CD14-positive monocyte (primary cell): ENCODE results near the gene NEK4. TPM values are rescaled to one million over a fixed set of nuclear protein-coding genes. Genes with fewer than 3 reads are reported as not detected.

Experiments used
- DNase-seq, 3 donors: peaks; one replicate each; pipeline ENCODE4 v3.0.0-alpha.2; 2011 to 2022
- H2AFZ ChIP-seq: 2 replicates; pipeline ENCODE4 v1.6.0; 2012; ENCODE audit warnings: mild to moderate bottlenecking, low read depth, low read length, inconsistent platforms; ENCODE audit not compliant: insufficient read depth, poor library complexity, severe bottlenecking
- H3K27ac ChIP-seq, 2 donors: 1 replicate in 1 of 2; 2 replicates in 1 of 2; pipeline ENCODE4 v1.5.1; 2012 to 2013; ENCODE audit warnings: low read length in 2 of 2, control low read depth in 1 of 2, inconsistent platforms in 1 of 2, low read depth in 1 of 2, mild to moderate bottlenecking in 1 of 2
- H3K27me3 ChIP-seq, 2 donors: one replicate each; pipeline versions ENCODE4 v1.6.0 to v1.6.1; 2011 to 2013; ENCODE audit warnings: low read length in 2 of 2; ENCODE audit not compliant: control insufficient read depth in 2 of 2, insufficient read depth in 2 of 2
- H3K36me3 ChIP-seq, 2 donors: replicated peaks in 1 of 2; 1 replicate in 1 of 2; 2 replicates in 1 of 2; pipeline versions ENCODE4 v1.5.1 to v1.6.1; 2012 to 2013; ENCODE audit warnings: low read length in 2 of 2, control low read depth in 1 of 2, inconsistent platforms in 1 of 2, mild to moderate bottlenecking in 1 of 2; ENCODE audit not compliant: insufficient read depth in 2 of 2, control insufficient read depth in 1 of 2
- H3K4me1 ChIP-seq, 2 donors: 1 replicate in 1 of 2; 2 replicates in 1 of 2; pipeline versions ENCODE4 v1.5.1 to v1.6.1; 2012 to 2013; ENCODE audit warnings: low read length in 2 of 2, control low read depth in 1 of 2, inconsistent platforms in 1 of 2, mild to moderate bottlenecking in 1 of 2, moderate library complexity in 1 of 2; ENCODE audit not compliant: insufficient read depth in 2 of 2, control insufficient read depth in 1 of 2
- H3K4me2 ChIP-seq: replicated peaks from 2 replicates; pipeline ENCODE3; 2012; ENCODE audit warnings: low read length, moderate library complexity, mild to moderate bottlenecking; ENCODE audit not compliant: poor library complexity, severe bottlenecking; ENCODE audit errors: extremely low read depth
- H3K4me3 ChIP-seq, 3 experiments: fragments of 200-600 bp in 1 of 3; sonication (generic) in 1 of 3; replicated peaks in 1 of 3; 1 replicate in 2 of 3; 2 replicates in 1 of 3; pipeline ENCODE4 v1.5.1; 2011 to 2013; ENCODE audit warnings: low read length in 3 of 3, mild to moderate bottlenecking in 3 of 3, control low read depth in 2 of 3, low read depth in 2 of 3, inconsistent platforms in 1 of 3, moderate library complexity in 1 of 3
- H3K79me2 ChIP-seq: 2 replicates; pipeline ENCODE4 v1.6.0; 2012; ENCODE audit warnings: mild to moderate bottlenecking, control low read depth, inconsistent platforms, low read length, moderate library complexity; ENCODE audit not compliant: insufficient read depth
- H3K9ac ChIP-seq: 2 replicates; pipeline ENCODE4 v1.6.0; 2017; ENCODE audit warnings: low read length, mild to moderate bottlenecking; ENCODE audit not compliant: insufficient read depth, poor library complexity, severe bottlenecking
- H3K9me3 ChIP-seq, 2 donors: replicated peaks in 1 of 2; 1 replicate in 1 of 2; 2 replicates in 1 of 2; pipeline versions ENCODE4 v1.5.1 to v1.6.1; 2012 to 2013; ENCODE audit warnings: low read length in 2 of 2, control low read depth in 1 of 2; ENCODE audit not compliant: control insufficient read depth in 1 of 2, insufficient read depth in 1 of 2
- H4K20me1 ChIP-seq: 2 replicates; pipeline ENCODE4 v1.6.0; 2012; ENCODE audit warnings: mild to moderate bottlenecking, low read length, control low read depth, moderate library complexity; ENCODE audit not compliant: insufficient read depth
- H3K27ac Mint-ChIP-seq, 7 donors: one replicate each; pipeline ENCODE4 v1.8.0; 2020; ENCODE audit warnings: mild to moderate bottlenecking in 7 of 7, mixed read lengths in 7 of 7, moderate library complexity in 6 of 7, inconsistent platforms in 2 of 7
- H3K27me3 Mint-ChIP-seq, 3 donors: one replicate each; pipeline ENCODE4 v1.8.0; 2021 to 2022; ENCODE audit warnings: low read depth in 3 of 3, mild to moderate bottlenecking in 3 of 3, mixed read lengths in 3 of 3, moderate library complexity in 3 of 3, inconsistent platforms in 1 of 3
- H3K36me3 Mint-ChIP-seq, 2 donors: one replicate each; pipeline ENCODE4 v1.8.0; 2020; ENCODE audit warnings: mixed read lengths in 2 of 2, inconsistent platforms in 1 of 2, mild to moderate bottlenecking in 1 of 2
- H3K4me1 Mint-ChIP-seq: one replicate; pipeline ENCODE4 v1.8.0; 2020; ENCODE audit warnings: mild to moderate bottlenecking, mixed read lengths
- H3K4me3 Mint-ChIP-seq, 2 donors: one replicate each; pipeline ENCODE4 v1.8.0; 2020; ENCODE audit warnings: mild to moderate bottlenecking in 2 of 2, mixed read lengths in 2 of 2, moderate library complexity in 1 of 2
- H3K9me3 Mint-ChIP-seq, 7 donors: one replicate each; pipeline ENCODE4 v1.8.0; 2020 to 2022; ENCODE audit warnings: mixed read lengths in 7 of 7, mild to moderate bottlenecking in 6 of 7, moderate library complexity in 6 of 7, inconsistent platforms in 2 of 7
- CTCF ChIP-seq: fragments of 200-600 bp; IDR thresholded peaks from one replicate; pipeline ENCODE4 v1.8.0; 2022; ENCODE audit warnings: antibody characterized with exemption, mild to moderate bottlenecking
- WGBS: methylation state at CpG from one replicate; pipeline ENCODE4 v1.1.5; 2013; ENCODE audit warnings: missing lambda C conversion rate; ENCODE audit not compliant: insufficient coverage; 5-methylcytosine and 5-hydroxymethylcytosine counted together
- intact Hi-C, 2 donors: fragments of 100-400 bp; cut with micrococcal nuclease; formaldehyde crosslinking; loops; one replicate each; pipeline versions ENCODE4 v1.15.0 to v1.15.1; 2023
- polyA plus RNA-seq, 3 donors: library from polyadenylated mRNA; depleted of rRNA in 1 of 3; unstranded in 2 of 3; stranded (reverse) in 1 of 3; fragments of 300-500 nt in 2 of 3; fragments of >200 nt in 1 of 3; fragmentation: Illumina TruSeq in 2 of 3; gene quantifications; 1 replicate in 2 of 3; 2 replicates in 1 of 3; pipeline ENCODE4 v1.2.3, GENCODE V29; 2012 to 2021

The NEK4 gene
- polyA plus RNA-seq, 3 donors = 13.7 to 17.5 (median 17.4) TPM

GRCh38 chr3:52683611-52684010, 87.1 kb downstream of the NEK4 start:
- Mint-ChIP-seq H3K27ac (peak overlapping the region; percentile 42 to 95 (median 76)), H3K9me3 (no peaks in the 10 kb centered on the region), H3K4me3 (peak overlapping the region in 1 of 2 donors; percentile 51), H3K27me3 (peaks cover 0 to 2% (median 0%) of the 10 kb centered on the region in 3 donors), H3K4me1 (peaks cover 63% of the 10 kb centered on the region), H3K36me3 (peaks cover 32 to 38% of the 10 kb centered on the region in 2 donors)
- peaks cover 52 to 66% of the 10 kb centered on the region in 2 donors for H3K4me1 ChIP-seq
- no peaks in the 10 kb centered on the region for H3K9me3 ChIP-seq
- H4K20me1 ChIP-seq = peaks cover 51% of the 10 kb centered on the region
- 50% methylated on average over 2 of the region's 6 CpGs for WGBS
- no peaks in the 10 kb centered on the region for H3K27me3 ChIP-seq
- intact Hi-C loops = loop anchor here in 1 of 2 donors (10.0 kb wide), 1 partner anchor 149 kb away; the partner anchor contains the start of genes NT5DC2 and UQCC5
- peaks cover 33 to 41% of the 10 kb centered on the region in 2 donors for H3K36me3 ChIP-seq
- TF ChIP-seq CTCF = no peak
- H3K4me2 ChIP-seq = no peak overlapping the region
- peaks cover 91% of the 10 kb centered on the region for H3K79me2 ChIP-seq
- no peak for DNase-seq
- H3K9ac ChIP-seq = no peak overlapping the region
- H2AFZ ChIP-seq = no peak overlapping the region
- H3K4me3 ChIP-seq = no peak overlapping the region
- peak overlapping the region; percentile 5 to 89 for H3K27ac ChIP-seq

GRCh38 chr3:52682016-52682415, 88.7 kb downstream of the NEK4 start:
- peak overlapping the region; percentile 67 to 88 for H3K4me3 Mint-ChIP-seq
- H3K79me2 ChIP-seq = peaks cover 87% of the 10 kb centered on the region

More at GRCh38 chr3:52682016-52682415, 88.7 kb downstream of the NEK4 start:
- H3K9me3 ChIP-seq = no peaks in the 10 kb centered on the region
- intact Hi-C loops = loop anchor here in 1 of 2 donors (10.0 kb wide), 1 partner anchor 147 kb away; the partner anchor contains the start of genes NT5DC2 and UQCC5
- no peak for TF ChIP-seq CTCF
- H2AFZ ChIP-seq = peak overlapping the region; percentile 44
- H3K4me3 ChIP-seq = peak overlapping the region; percentile 16 to 62 (median 36)
- no peaks in the 10 kb centered on the region for H3K27me3 ChIP-seq
- Mint-ChIP-seq H3K27me3 (peaks cover 0 to 2% (median 0%) of the 10 kb centered on the region in 3 donors), H3K36me3 (peaks cover 30 to 39% of the 10 kb centered on the region in 2 donors), H3K9me3 (no peaks in the 10 kb centered on the region), H3K27ac (peak overlapping the region; percentile 82 to 95 (median 85)), H3K4me1 (peaks cover 63% of the 10 kb centered on the region)
- peaks cover 52 to 64% of the 10 kb centered on the region in 2 donors for H3K4me1 ChIP-seq
- DNase-seq = peak in 2 of 3 donors; percentile 37 to 62
- H3K9ac ChIP-seq = peak overlapping the region; percentile 5
- H3K27ac ChIP-seq = peak overlapping the region in 1 of 2 donors; percentile 78
- peaks cover 32 to 41% of the 10 kb centered on the region in 2 donors for H3K36me3 ChIP-seq
- peaks cover 53% of the 10 kb centered on the region for H4K20me1 ChIP-seq
- peak overlapping the region; percentile 67 for H3K4me2 ChIP-seq
